Cardiac muscle cell (in vitro differentiated cells and primary cell): ENCODE data around the gene FGFR4. TPM values are rescaled to one million over a fixed set of nuclear protein-coding genes. Genes with fewer than 3 reads are reported as not detected.

ENCODE experiments used
- DNase-seq, 2 donors: peaks; one replicate each; pipeline versions ENCODE4 v3.0.0 to v3.0.0-alpha.2; 2010 to 2017; ENCODE audit warnings: low read depth in 1 of 2, low spot score in 1 of 2
- H3K27ac ChIP-seq: fragments of 200-600 bp; sonication (generic); 2 replicates; pipeline ENCODE4 v1.5.1; 2016
- H3K27me3 ChIP-seq: fragments of 200-600 bp; sonication (generic); 2 replicates; pipeline ENCODE4 v1.6.0; 2016; ENCODE audit warnings: control low read depth
- H3K36me3 ChIP-seq: fragments of 200-600 bp; sonication (generic); 2 replicates; pipeline ENCODE4 v1.5.1; 2016; ENCODE audit warnings: control low read depth
- H3K4me1 ChIP-seq: fragments of 200-600 bp; sonication (generic); 2 replicates; pipeline ENCODE4 v1.8.1; 2017; ENCODE audit warnings: low read depth, mild to moderate bottlenecking, mixed run types
- H3K4me3 ChIP-seq: fragments of 200-600 bp; sonication (generic); 2 replicates; pipeline ENCODE4 v1.5.1; 2016; ENCODE audit warnings: mild to moderate bottlenecking
- H3K9me3 ChIP-seq: fragments of 200-600 bp; sonication (generic); 2 replicates; pipeline ENCODE4 v1.5.1; 2017; ENCODE audit warnings: low read depth, mild to moderate bottlenecking, control low read depth
- polyA plus RNA-seq: library from polyadenylated mRNA; unstranded; fragments of >200 nt; fragmentation: Nextera tagmentation; extraction: Ambion mirVana; gene quantifications from 2 replicates; pipeline ENCODE4 v1.2.1, GENCODE V29; 2016
- total RNA-seq: library from RNA; depleted of rRNA; stranded (reverse); fragments of >200 nt; gene quantifications from 2 replicates; pipeline ENCODE4 v1.2.3, GENCODE V29; 2016
- TF ChIP-seq, protein P1 (sequence below): IDR thresholded peaks from 2 replicates; pipeline ENCODE4 v1.5.1; 2012; ENCODE audit warnings: low read depth, mild to moderate bottlenecking, low read length

FGFR4 gene
- total and polyA plus RNA-seq, 2 experiments from 2014 or later, result 1.8 to 2.8 TPM

DNA sequence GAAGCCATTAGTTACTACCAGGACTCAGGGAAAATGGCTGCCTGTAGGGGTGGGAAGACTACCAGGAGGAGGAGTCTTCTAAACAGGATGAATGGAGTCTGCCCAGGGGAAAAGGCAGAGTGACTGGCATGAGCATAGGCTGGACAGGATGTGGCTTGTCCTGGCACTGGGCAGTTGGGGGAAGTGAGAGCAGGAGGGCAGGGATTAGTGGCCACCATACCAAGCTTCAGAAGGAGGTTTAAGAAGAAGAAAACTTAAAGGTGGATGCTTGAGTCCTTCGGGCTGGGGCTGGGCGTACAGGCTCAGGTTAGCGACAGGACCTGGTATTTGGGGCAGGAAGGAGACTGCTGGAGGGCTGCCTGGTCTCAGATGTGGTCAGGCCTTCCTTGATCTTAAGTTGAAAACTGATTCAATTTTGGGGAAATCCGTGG is 41.9 kb downstream of the FGFR4 start:
- TF ChIP-seq, protein P1, sequence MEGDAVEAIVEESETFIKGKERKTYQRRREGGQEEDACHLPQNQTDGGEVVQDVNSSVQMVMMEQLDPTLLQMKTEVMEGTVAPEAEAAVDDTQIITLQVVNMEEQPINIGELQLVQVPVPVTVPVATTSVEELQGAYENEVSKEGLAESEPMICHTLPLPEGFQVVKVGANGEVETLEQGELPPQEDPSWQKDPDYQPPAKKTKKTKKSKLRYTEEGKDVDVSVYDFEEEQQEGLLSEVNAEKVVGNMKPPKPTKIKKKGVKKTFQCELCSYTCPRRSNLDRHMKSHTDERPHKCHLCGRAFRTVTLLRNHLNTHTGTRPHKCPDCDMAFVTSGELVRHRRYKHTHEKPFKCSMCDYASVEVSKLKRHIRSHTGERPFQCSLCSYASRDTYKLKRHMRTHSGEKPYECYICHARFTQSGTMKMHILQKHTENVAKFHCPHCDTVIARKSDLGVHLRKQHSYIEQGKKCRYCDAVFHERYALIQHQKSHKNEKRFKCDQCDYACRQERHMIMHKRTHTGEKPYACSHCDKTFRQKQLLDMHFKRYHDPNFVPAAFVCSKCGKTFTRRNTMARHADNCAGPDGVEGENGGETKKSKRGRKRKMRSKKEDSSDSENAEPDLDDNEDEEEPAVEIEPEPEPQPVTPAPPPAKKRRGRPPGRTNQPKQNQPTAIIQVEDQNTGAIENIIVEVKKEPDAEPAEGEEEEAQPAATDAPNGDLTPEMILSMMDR, result no peak
- H3K4me1 ChIP-seq, result no peaks in the 10 kb centered on the region
- no peak for DNase-seq
- H3K27ac ChIP-seq, result no peak overlapping the region
- H3K9me3 ChIP-seq, result no peaks in the 10 kb centered on the region
- H3K27me3 ChIP-seq, result no peaks in the 10 kb centered on the region
- no peaks in the 10 kb centered on the region for H3K36me3 ChIP-seq
- H3K4me3 ChIP-seq, result no peak overlapping the region

DNA sequence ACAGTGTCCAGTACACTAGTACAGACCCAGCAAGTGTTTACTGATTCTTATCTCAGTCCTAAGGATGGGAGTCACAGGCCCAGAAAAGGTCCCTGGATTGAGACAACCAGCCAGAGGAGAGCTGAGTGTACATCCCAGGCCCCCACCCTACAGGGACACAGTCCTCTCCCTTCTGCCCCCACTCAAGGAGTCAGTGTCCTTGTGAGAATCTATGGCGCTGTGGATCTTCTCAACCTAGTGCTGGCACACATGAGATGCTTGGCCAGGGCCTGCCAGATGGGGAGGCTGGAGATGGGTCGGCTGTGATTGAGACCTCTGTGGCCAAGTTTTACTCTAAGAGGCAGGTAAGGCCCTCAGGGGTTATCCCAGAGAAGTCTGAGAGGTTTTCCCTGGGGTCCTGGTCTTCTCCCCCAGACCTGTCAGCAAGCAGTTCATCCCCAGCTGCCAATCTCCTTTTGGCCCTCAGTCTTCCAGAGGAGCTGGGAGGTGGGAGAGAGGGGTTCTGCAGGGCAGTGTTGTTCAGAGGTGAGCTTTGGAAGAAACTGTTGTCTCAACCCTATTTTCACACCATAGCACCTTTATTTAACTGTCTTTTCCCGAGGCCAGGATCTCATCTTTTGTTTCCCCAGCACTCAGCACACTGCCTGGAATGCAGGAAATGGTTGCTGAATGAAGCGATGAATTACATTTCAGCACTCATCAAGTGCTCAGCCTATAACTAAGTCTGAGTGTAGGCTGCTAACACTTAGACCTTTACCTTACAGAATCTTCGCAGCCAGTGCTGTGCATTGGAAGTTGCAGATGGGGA is 43.7 kb downstream of the FGFR4 start:
- H3K36me3 ChIP-seq, result peaks cover 2% of the 10 kb centered on the region
- H3K9me3 ChIP-seq, result no peaks in the 10 kb centered on the region
- no peaks in the 10 kb centered on the region for H3K27me3 ChIP-seq
- TF ChIP-seq, protein P1, result no peak
- H3K27ac ChIP-seq, result no peak overlapping the region
- peak in 1 of 2 donors; percentile 40 for DNase-seq
- H3K4me1 ChIP-seq, result peaks cover 9% of the 10 kb centered on the region
- H3K4me3 ChIP-seq, result no peak overlapping the region

DNA sequence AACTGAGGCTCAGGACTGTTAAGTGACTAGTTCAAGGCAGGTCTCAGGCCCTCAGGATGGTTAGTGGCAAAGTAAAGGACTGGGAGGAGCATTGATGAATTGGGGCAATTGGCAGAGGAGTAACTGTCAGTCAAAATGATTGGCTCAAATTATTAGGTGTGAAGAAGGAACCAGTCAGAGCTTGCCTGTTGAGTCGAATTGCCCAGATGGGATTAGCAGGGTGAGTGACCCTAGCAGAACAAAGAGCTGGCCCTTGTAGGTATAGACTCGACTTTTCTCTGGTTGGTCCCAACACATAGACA is 44.3 kb downstream of the FGFR4 start:
- TF ChIP-seq, protein P1, result no peak
- no peaks in the 10 kb centered on the region for H3K27me3 ChIP-seq
- H3K9me3 ChIP-seq, result no peaks in the 10 kb centered on the region
- H3K27ac ChIP-seq, result no peak overlapping the region
- no peak overlapping the region for H3K4me3 ChIP-seq
- H3K36me3 ChIP-seq, result peaks cover 6% of the 10 kb centered on the region
- H3K4me1 ChIP-seq, result peaks cover 14% of the 10 kb centered on the region
- DNase-seq, result no peak

DNA sequence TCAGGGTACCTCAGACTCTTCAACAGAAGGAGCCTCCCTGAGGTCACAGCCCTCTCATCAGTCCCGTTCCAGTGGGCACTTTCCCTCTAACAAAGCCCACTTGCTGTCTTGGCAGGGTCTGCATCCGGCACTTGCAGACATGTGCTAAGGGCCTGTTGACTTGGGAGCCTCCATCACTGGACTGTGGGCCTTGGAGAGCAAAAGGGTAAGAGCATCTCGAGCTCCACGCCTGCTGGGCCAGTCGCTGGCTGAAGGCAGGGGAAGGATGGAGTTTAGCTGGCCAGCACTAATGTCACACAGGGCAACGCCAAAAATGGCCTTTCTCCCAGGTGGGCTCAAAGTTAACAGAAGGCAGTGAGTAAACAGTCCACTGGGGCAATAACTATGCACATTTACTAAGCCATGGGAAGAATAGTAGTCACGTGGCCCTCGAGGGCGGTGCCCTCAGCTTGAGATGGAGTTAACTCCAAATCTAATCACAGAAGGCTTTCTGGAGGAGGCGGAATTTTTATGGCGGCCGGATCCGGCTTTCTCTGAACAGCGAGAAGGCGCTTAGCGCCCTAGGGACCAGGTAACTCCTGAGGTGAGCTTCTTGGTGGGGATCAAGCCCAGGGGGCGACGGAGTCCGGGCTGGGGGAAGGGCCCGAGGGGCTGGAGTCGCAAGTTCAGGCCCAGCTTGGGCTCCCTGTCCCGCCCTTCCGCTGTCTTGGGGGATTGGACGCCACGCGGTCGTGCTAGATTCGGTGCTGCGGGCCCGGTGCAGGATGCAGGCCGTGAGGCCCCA is 44.8 kb downstream of the FGFR4 start:
- no peaks in the 10 kb centered on the region for H3K9me3 ChIP-seq
- no peak overlapping the region for H3K27ac ChIP-seq
- H3K4me1 ChIP-seq, result peaks cover 20% of the 10 kb centered on the region
- TF ChIP-seq, protein P1, result no peak
- peaks cover 6% of the 10 kb centered on the region for H3K36me3 ChIP-seq
- no peak overlapping the region for H3K4me3 ChIP-seq
- DNase-seq, result peak in 1 of 2 donors; percentile 18
- H3K27me3 ChIP-seq, result no peaks in the 10 kb centered on the region

DNA sequence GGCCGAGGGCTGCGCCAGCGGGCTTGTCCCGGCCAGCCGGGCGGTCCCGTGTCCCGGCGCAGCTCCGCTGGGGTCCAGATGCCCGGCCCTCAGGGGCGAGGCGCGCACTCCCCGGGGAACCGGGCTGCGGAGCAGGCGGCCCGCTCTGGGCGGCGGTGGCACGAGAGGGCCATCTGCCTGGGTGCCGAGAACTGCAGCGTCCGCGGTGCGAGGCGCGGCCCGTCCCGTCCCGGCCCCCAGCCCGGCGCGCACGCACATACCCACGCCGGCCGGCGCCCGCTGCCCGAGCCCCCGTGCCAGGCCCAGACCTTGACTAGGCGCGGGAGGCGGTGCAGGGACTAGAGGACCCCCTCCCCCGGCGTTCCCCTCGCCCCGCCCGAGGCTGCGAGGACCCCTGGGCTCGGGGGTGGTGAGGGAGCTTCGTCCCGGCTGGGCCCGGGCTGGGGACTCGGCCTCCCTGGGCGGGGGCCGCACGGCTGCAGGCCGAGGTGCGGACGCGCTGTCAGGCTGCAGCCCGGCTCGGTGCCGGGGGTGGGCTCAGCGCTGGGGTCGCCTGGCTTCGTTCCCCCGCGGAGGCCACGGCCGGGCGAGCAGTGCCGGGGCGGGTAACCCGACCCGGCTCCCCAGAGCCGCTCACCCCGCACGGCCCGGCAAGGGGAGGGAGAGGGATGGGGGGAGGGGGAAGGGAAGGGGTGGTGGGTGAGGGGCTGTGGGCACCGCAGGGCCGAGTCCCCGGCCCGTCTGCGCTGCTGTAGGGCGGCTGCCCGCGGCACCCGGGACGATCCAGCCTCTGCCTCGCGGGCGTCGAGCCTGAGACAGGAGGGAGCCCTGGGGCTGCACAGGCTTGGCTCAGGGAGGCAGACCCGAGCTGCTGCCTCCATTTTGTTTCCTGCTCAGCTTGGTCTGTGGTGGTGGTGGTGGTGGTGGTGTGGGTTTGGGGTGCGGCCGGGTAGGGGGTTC is 45.7 kb downstream of the FGFR4 start:
- peak; percentile 38 to 53 for DNase-seq
- TF ChIP-seq, protein P1, result no peak
- H3K4me1 ChIP-seq, result peaks cover 29% of the 10 kb centered on the region
- no peaks in the 10 kb centered on the region for H3K9me3 ChIP-seq
- H3K4me3 ChIP-seq, result no peak overlapping the region
- H3K27ac ChIP-seq, result peak overlapping the region; percentile 2
- H3K36me3 ChIP-seq, result peaks cover 13% of the 10 kb centered on the region
- no peaks in the 10 kb centered on the region for H3K27me3 ChIP-seq
